ENCODE data around the gene PCSK5. TPM values are rescaled to one million over a fixed set of nuclear protein-coding genes. Genes with fewer than 3 reads are reported as not detected.

Gene PCSK5
- total RNA-seq, 2 experiments from 2014 or later, result 0.76 TPM; not detected in 1

- ChIA-PET POLR2A (no interaction called here), CTCF (ENCODE audit: unreplicated experiment) (no interaction called here)
- no peaks in the 10 kb centered on the region for H3K36me3 ChIP-seq (ENCODE audit: insufficient read depth, low read length)
- no peak overlapping the region for H3K4me3 ChIP-seq (ENCODE audit: low read depth, low read length, poor library complexity, severe bottlenecking)
- H3K4me1 ChIP-seq (ENCODE audit: insufficient read depth, low read length, poor library complexity, severe bottlenecking), result no peaks in the 10 kb centered on the region
- no peak overlapping the region for H2AFZ ChIP-seq (ENCODE audit: low read length)
- H3K27ac ChIP-seq (ENCODE audit: low read depth, low read length, poor library complexity, severe bottlenecking), result no peak overlapping the region
- no peaks in the 10 kb centered on the region for H3K9me3 ChIP-seq (ENCODE audit: low read length)
- no peaks in the 10 kb centered on the region for H4K20me1 ChIP-seq (ENCODE audit: insufficient read depth, low read length)
- intact Hi-C loops (cut with micrococcal nuclease; ENCODE audit: unreplicated experiment), result no loop called here
- no peaks in the 10 kb centered on the region for H3K9me2 ChIP-seq (ENCODE audit: insufficient read depth, low read length)
- no peak overlapping the region for H3K4me2 ChIP-seq (ENCODE audit: low read length)
- no peak for TF ChIP-seq EZH2phosphoT487 (IDR thresholded peaks at IDR 0.05; ENCODE audit: borderline replicate concordance, low read depth, low read length)
- TF ChIP-seq, protein P1, sequence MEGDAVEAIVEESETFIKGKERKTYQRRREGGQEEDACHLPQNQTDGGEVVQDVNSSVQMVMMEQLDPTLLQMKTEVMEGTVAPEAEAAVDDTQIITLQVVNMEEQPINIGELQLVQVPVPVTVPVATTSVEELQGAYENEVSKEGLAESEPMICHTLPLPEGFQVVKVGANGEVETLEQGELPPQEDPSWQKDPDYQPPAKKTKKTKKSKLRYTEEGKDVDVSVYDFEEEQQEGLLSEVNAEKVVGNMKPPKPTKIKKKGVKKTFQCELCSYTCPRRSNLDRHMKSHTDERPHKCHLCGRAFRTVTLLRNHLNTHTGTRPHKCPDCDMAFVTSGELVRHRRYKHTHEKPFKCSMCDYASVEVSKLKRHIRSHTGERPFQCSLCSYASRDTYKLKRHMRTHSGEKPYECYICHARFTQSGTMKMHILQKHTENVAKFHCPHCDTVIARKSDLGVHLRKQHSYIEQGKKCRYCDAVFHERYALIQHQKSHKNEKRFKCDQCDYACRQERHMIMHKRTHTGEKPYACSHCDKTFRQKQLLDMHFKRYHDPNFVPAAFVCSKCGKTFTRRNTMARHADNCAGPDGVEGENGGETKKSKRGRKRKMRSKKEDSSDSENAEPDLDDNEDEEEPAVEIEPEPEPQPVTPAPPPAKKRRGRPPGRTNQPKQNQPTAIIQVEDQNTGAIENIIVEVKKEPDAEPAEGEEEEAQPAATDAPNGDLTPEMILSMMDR (conservative IDR thresholded peaks at IDR 0.05; ENCODE audit: low read length), result no peak
- no TSS peak for BruUV-seq (replicated peaks)
- no peaks in the 10 kb centered on the region for H3K79me2 ChIP-seq (ENCODE audit: insufficient read depth, low read depth, low read length)
- DNase-seq (ENCODE audit: low spot score), result no peak
These were observed 253.4 kb downstream of the PCSK5 start for GRCh38 chr9:76143834-76144233.

GRCh38 chr9:76150013-76150412, 259.5 kb downstream of the PCSK5 start:
- no peaks in the 10 kb centered on the region for H3K79me2 ChIP-seq (ENCODE audit: insufficient read depth, low read depth, low read length)
- TF ChIP-seq, protein P1 (conservative IDR thresholded peaks at IDR 0.05; ENCODE audit: low read length), result no peak
- no peak for TF ChIP-seq EZH2phosphoT487 (IDR thresholded peaks at IDR 0.05; ENCODE audit: borderline replicate concordance, low read depth, low read length)
- CTCF ChIA-PET (ENCODE audit: unreplicated experiment), result no interaction called here
- POLR2A ChIA-PET, result interaction anchor here (0.6 kb wide), 1 partner anchor 57 kb away, joined by 5 read pairs; no protein-coding TSS in a partner anchor
- H3K9me2 ChIP-seq (ENCODE audit: insufficient read depth, low read length), result no peaks in the 10 kb centered on the region
- H3K4me3 ChIP-seq (ENCODE audit: low read depth, low read length, poor library complexity, severe bottlenecking), result no peak overlapping the region
- BruUV-seq (replicated peaks), result no TSS peak
- no peaks in the 10 kb centered on the region for H3K9me3 ChIP-seq (ENCODE audit: low read length)
- no peak overlapping the region for H3K4me2 ChIP-seq (ENCODE audit: low read length)
- H4K20me1 ChIP-seq (ENCODE audit: insufficient read depth, low read length), result no peaks in the 10 kb centered on the region
- H3K36me3 ChIP-seq (ENCODE audit: insufficient read depth, low read length), result no peaks in the 10 kb centered on the region
- no peak for DNase-seq (ENCODE audit: low spot score)
- intact Hi-C loops (cut with micrococcal nuclease; ENCODE audit: unreplicated experiment), result no loop called here
- peaks cover 17% of the 10 kb centered on the region for H3K4me1 ChIP-seq (ENCODE audit: insufficient read depth, low read length, poor library complexity, severe bottlenecking)
- no peak overlapping the region for H2AFZ ChIP-seq (ENCODE audit: low read length)
- no peak overlapping the region for H3K27ac ChIP-seq (ENCODE audit: low read depth, low read length, poor library complexity, severe bottlenecking)

DNA sequence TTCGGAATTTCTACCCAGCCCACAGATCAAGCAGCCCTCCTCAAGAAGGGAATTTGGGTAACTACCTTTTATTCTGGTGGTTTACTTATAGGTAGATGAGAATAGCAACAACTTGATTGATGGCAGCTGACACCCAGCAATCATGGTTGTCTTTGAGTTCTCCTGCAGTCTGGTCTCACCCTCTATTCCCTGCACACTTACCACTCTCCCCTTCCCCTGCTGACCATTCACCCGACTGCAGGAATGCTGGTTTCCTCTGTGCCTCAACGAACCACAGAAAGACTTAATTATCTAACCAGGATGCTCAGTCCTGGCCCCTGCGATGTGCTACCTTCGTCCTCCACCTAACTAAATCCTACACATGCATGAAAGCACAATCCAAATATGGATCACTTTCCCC, 260.8 kb downstream of the PCSK5 start:
- H2AFZ ChIP-seq (ENCODE audit: low read length), result peak overlapping the region; percentile 26; the same call in 1 of the 2 replicates
- H3K9me3 ChIP-seq (ENCODE audit: low read length), result no peaks in the 10 kb centered on the region
- H3K36me3 ChIP-seq (ENCODE audit: insufficient read depth, low read length), result no peaks in the 10 kb centered on the region
- peak overlapping the region; percentile 67 for H3K4me2 ChIP-seq (ENCODE audit: low read length)
- TF ChIP-seq, protein P1 (conservative IDR thresholded peaks at IDR 0.05; ENCODE audit: low read length), result no peak
- no peak for TF ChIP-seq EZH2phosphoT487 (IDR thresholded peaks at IDR 0.05; ENCODE audit: borderline replicate concordance, low read depth, low read length)
- H3K4me3 ChIP-seq (ENCODE audit: low read depth, low read length, poor library complexity, severe bottlenecking), result peak overlapping the region; percentile 39
- H3K27ac ChIP-seq (ENCODE audit: low read depth, low read length, poor library complexity, severe bottlenecking), result peak overlapping the region; percentile 17
- peaks cover 17% of the 10 kb centered on the region for H3K4me1 ChIP-seq (ENCODE audit: insufficient read depth, low read length, poor library complexity, severe bottlenecking)
- intact Hi-C loops (cut with micrococcal nuclease; ENCODE audit: unreplicated experiment), result no loop called here
- no peak for DNase-seq (ENCODE audit: low spot score)
- no peaks in the 10 kb centered on the region for H3K79me2 ChIP-seq (ENCODE audit: insufficient read depth, low read depth, low read length)
- H4K20me1 ChIP-seq (ENCODE audit: insufficient read depth, low read length), result no peaks in the 10 kb centered on the region
- ChIA-PET CTCF (ENCODE audit: unreplicated experiment) (no interaction called here), POLR2A (no interaction called here)
- BruUV-seq (replicated peaks), result no TSS peak
- H3K9me2 ChIP-seq (ENCODE audit: insufficient read depth, low read length), result no peaks in the 10 kb centered on the region

All from OCI-LY7 (cell line).